GM18519 (cell line): ENCODE results near the gene CSRP1.
"Not testable (repeated sequence)": the region's sequence is repeated elsewhere in the genome, so short reads cannot be mapped to it uniquely, and the experiment has no call there.

Experiments
- ATAC-seq: cut with Tn5 transposase; IDR thresholded peaks from one replicate; pipeline ENCODE4 v1.9.1; 2021; ENCODE audit warnings: mild to moderate bottlenecking, moderate library complexity; ENCODE audit not compliant: unreplicated experiment, low FRiP score

CSRP1 gene

GRCh38 chr1:201538612-201539551 is 32.0 kb upstream of the CSRP1 start, which contains the start of gene NAV1:
Gene NAV1, plus strand, starts transcription at chr1:201539127. Its CDS starts 83,758 bp downstream, at chr1:201622885.
- ATAC-seq = no peak

- ATAC-seq = no peak
Measured at GRCh38 chr1:201537891-201538611, 31.1 kb upstream of the CSRP1 start.

GRCh38 chr1:201537467-201537866 is 30.5 kb upstream of the CSRP1 start:
- no peak for ATAC-seq

- ATAC-seq = no peak
Measured at GRCh38 chr1:201537028-201537427, 30.1 kb upstream of the CSRP1 start.

GRCh38 chr1:201536558-201536957 is 29.6 kb upstream of the CSRP1 start:
- no peak for ATAC-seq

- ATAC-seq = no peak
Measured at GRCh38 chr1:201535919-201536245, 29.0 kb upstream of the CSRP1 start.

- ATAC-seq = no peak
Measured at GRCh38 chr1:201535046-201535918, 28.4 kb upstream of the CSRP1 start.

GRCh38 chr1:201533836-201534235 is 26.9 kb upstream of the CSRP1 start:
- ATAC-seq = no peak

- no peak for ATAC-seq
Measured at GRCh38 chr1:201531551-201532425, 24.9 kb upstream of the CSRP1 start.

GRCh38 chr1:201530741-201531531 is 24.0 kb upstream of the CSRP1 start:
- ATAC-seq = no peak

- no peak for ATAC-seq
Measured at GRCh38 chr1:201528631-201529252, 21.8 kb upstream of the CSRP1 start.

GRCh38 chr1:201527879-201528278 is 21.0 kb upstream of the CSRP1 start:
- ATAC-seq = no peak

- ATAC-seq = no peak
Measured at GRCh38 chr1:201525193-201525778, 18.4 kb upstream of the CSRP1 start.

GRCh38 chr1:201520046-201520575 is 13.2 kb upstream of the CSRP1 start:
- not testable (repeated sequence) for ATAC-seq

GRCh38 chr1:201518071-201518470 is 11.1 kb upstream of the CSRP1 start:
- no peak for ATAC-seq

GRCh38 chr1:201517631-201518030 is 10.7 kb upstream of the CSRP1 start:
- ATAC-seq = no peak

GRCh38 chr1:201516511-201517127 is 9.7 kb upstream of the CSRP1 start:
- no peak for ATAC-seq
